ENCODE results near the gene MAP6D1.

DNA sequence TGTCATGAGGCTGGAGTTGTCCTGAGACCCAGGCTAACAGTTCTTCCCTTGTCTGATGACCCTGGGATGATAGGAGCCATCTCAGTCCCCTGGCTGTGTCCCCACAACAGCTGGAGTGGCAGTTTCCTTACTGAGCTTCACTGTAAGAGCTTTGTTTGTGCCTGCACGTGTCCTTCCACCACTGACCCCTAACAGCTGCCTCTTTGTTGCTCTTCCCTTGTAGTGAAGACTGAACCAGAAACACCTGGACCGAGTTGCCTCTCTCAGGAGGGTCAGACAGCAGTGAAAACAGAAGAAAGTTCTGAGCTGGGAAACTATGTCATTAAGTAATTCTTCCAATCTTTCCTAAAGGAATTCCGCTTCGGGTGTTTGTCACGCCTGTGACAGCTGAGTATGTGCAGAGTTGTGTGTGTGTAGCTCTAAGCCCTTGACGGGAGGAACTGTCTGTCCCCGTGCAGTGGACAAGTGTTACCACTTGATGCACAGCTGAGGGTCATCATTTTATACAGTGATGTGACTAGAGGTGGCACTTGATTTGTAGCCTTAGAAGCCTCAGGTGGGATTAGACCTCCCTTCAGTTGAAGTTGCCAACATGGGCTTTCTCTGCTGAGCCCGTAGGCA, 25.0 kb downstream of the MAP6D1 start:
- TF ChIP-seq, protein P1, sequence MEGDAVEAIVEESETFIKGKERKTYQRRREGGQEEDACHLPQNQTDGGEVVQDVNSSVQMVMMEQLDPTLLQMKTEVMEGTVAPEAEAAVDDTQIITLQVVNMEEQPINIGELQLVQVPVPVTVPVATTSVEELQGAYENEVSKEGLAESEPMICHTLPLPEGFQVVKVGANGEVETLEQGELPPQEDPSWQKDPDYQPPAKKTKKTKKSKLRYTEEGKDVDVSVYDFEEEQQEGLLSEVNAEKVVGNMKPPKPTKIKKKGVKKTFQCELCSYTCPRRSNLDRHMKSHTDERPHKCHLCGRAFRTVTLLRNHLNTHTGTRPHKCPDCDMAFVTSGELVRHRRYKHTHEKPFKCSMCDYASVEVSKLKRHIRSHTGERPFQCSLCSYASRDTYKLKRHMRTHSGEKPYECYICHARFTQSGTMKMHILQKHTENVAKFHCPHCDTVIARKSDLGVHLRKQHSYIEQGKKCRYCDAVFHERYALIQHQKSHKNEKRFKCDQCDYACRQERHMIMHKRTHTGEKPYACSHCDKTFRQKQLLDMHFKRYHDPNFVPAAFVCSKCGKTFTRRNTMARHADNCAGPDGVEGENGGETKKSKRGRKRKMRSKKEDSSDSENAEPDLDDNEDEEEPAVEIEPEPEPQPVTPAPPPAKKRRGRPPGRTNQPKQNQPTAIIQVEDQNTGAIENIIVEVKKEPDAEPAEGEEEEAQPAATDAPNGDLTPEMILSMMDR (IDR thresholded peaks at IDR 0.05; ENCODE audit: low read depth, low read length) = no peak
- no peak for TF ChIP-seq POLR2A (IDR thresholded peaks at IDR 0.05; ENCODE audit: extremely low read depth, insufficient read length)
- TF ChIP-seq, protein P2, sequence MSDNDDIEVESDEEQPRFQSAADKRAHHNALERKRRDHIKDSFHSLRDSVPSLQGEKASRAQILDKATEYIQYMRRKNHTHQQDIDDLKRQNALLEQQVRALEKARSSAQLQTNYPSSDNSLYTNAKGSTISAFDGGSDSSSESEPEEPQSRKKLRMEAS (IDR thresholded peaks at IDR 0.05; ENCODE audit: low read depth, low read length) = no peak
- no peak for TF ChIP-seq MYC (IDR thresholded peaks at IDR 0.05; ENCODE audit: low read depth, low read length)

Data from NB4 (cell line).